Activated CD8-positive, alpha-beta memory T cell treated with anti-CD3 and anti-CD28 coated beads for 48 hours (primary cell): ENCODE measurements around the gene RFTN1.

Experiments used
- DNase-seq, 3 experiments: peaks; one replicate each; pipeline ENCODE4 v3.0.0-alpha.2; 2020; ENCODE audit warnings: low read depth in 2 of 3, low spot score in 2 of 3

Gene RFTN1

GRCh38 chr3:16439848-16440708 is 73.4 kb downstream of the RFTN1 start:
- no peak for DNase-seq

- DNase-seq = no peak
Observed at GRCh38 chr3:16439163-16439847, 74.2 kb downstream of the RFTN1 start.

GRCh38 chr3:16437640-16438039 is 75.9 kb downstream of the RFTN1 start:
- no peak for DNase-seq

GRCh38 chr3:16433701-16434151 is 79.8 kb downstream of the RFTN1 start:
- DNase-seq = no peak

- no peak for DNase-seq
Observed at GRCh38 chr3:16432714-16433113, 80.8 kb downstream of the RFTN1 start.

- no peak for DNase-seq
Observed at GRCh38 chr3:16430717-16431630, 82.5 kb downstream of the RFTN1 start.

- no peak for DNase-seq
Observed at GRCh38 chr3:16429086-16429485, 84.4 kb downstream of the RFTN1 start.

- no peak for DNase-seq
Observed at GRCh38 chr3:16428612-16429011, 84.9 kb downstream of the RFTN1 start.

- no peak for DNase-seq
Observed at GRCh38 chr3:16427103-16427965, 86.2 kb downstream of the RFTN1 start.

GRCh38 chr3:16426665-16427064 is 86.8 kb downstream of the RFTN1 start:
- DNase-seq = no peak

- DNase-seq = no peak
Observed at GRCh38 chr3:16426029-16426400, 87.5 kb downstream of the RFTN1 start.

GRCh38 chr3:16425398-16426028 is 88.0 kb downstream of the RFTN1 start:
- DNase-seq = no peak

GRCh38 chr3:16423947-16424673 is 89.4 kb downstream of the RFTN1 start:
- no peak for DNase-seq

GRCh38 chr3:16423298-16423697 is 90.2 kb downstream of the RFTN1 start:
- no peak for DNase-seq

GRCh38 chr3:16419640-16420241 is 93.8 kb downstream of the RFTN1 start:
- DNase-seq = no peak

GRCh38 chr3:16417945-16418739 is 95.4 kb downstream of the RFTN1 start:
- DNase-seq = no peak

GRCh38 chr3:16415911-16416476 is 97.5 kb downstream of the RFTN1 start:
- DNase-seq = no peak

GRCh38 chr3:16413321-16413720 is 100.2 kb downstream of the RFTN1 start:
- no peak for DNase-seq
